ENCODE results near the gene IL17RB. TPM values are rescaled to one million over a fixed set of nuclear protein-coding genes. Genes with fewer than 3 reads are reported as not detected.
A peak's percentile ranks its signal among the peaks of the same experiment; 100 is the strongest.

Gene IL17RB
- total RNA-seq, 2 experiments from 2014 or later: not detected

DNA sequence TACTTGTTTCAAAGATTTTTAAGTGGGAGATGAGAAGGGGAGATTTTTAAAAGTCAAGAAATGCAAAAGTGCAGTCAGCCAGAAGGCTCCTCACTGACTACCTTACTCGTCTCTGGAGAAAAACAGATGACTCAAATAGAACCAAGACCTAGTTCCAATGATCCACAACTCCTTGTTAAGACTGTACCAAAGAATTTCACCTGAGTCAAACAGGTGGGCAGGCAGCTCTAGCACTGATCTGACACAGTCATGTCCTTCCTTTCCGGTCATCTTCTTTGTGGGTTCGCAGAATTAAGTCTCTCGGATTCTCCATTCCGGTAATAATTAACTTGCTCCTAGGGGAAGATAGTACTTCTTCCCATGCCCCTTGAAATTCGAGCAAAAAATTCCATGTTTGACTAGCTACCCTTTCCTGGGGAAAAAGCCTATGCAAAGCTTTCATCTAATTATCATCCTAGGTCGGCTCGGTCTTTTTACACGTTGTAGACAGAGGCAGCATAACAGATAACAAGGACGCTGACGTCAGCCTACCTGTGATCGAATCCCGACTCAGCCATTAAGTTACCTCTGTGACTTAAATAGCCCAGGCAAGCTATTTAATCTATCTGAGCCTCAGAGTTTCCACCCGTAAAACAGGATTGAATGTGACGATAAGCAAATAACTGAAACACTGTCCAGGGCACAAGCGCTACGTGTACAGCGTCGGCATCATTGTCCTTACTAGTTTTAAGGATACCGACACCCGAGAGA, 44.5 kb downstream of the IL17RB start:
- peak overlapping the region; percentile 97 for H3K27ac Mint-ChIP-seq
- H3K27me3 Mint-ChIP-seq: peaks cover 6% of the 10 kb centered on the region
- DNase-seq: peak; percentile 31
- H3K4me3 Mint-ChIP-seq: peak overlapping the region; percentile 91
- H3K36me3 Mint-ChIP-seq: peaks cover 50% of the 10 kb centered on the region
- peaks cover 42% of the 10 kb centered on the region for H3K4me1 Mint-ChIP-seq
- peaks cover 5% of the 10 kb centered on the region for H3K9me3 Mint-ChIP-seq

DNA sequence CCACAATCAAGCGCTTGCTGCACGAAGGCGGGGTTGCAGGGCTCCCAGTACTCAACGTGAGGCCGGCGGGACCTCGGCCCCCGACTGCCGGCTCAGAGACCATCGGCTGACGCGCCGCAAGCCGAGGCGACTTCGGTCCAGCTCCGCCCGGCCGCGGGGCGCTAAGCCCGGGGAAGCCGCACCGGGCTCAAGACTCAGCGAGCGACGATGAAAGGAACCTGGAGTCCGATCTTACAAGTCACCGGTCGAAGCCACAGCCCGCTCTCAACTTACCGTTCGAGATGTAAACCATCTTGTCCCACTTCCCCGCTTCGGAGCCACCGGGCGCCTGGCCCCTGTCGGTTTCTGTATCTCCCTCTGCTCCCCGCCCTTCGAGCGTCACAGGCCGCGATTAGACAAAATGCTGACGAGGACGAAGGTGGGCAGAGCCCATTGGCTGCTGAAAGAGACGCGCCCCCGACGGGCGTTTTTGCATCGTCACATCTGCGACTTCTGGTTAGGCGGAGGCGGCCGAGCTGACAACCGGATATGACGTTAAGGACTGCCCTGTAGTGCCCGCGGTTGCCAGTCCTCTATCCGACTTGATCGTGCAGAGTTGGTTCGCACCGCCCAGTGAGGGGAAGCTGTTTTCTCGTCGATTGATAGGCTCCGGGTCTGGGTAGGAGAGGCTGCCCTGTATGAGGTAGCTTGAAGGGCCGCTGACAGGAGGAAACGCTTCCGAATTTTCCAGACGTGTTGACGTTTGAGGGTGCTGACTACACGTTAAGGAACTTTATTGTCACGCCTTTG, 45.3 kb downstream of the IL17RB start, which contains the start of gene SELENOK:
Gene SELENOK, minus strand, starts transcription at position 363 of the 789 bp plus-strand sequence.
- H3K4me1 Mint-ChIP-seq: peaks cover 41% of the 10 kb centered on the region
- H3K4me3 Mint-ChIP-seq: peak within 1 kb of the TSS; percentile 91
- H3K27ac Mint-ChIP-seq: peak within 1 kb of the TSS; percentile 97
- peaks cover 46% of the 10 kb centered on the region for H3K36me3 Mint-ChIP-seq
- H3K27me3 Mint-ChIP-seq: peaks cover 6% of the 10 kb centered on the region
- DNase-seq: peak; percentile 95
- H3K9me3 Mint-ChIP-seq: peaks cover 5% of the 10 kb centered on the region

DNA sequence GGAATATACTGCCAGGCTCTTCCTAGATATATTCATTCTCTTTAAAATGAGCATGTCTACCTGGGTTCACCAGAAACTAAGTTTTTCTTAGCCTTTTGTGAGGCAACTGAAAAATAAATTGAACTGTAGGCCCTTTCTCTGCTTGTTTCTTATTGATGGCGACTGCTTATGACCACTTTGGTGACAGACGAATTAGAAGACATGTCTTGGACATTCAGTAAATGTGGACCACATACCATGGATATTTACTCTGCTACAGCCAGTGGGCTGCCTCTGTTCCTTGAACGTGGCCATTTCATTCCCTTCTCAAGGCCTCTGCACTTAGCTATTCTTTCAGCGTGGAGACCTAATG, 45.9 kb downstream of the IL17RB start:
- H3K4me3 Mint-ChIP-seq: peak overlapping the region; percentile 91
- peaks cover 35% of the 10 kb centered on the region for H3K4me1 Mint-ChIP-seq
- H3K27me3 Mint-ChIP-seq: peaks cover 11% of the 10 kb centered on the region
- peaks cover 42% of the 10 kb centered on the region for H3K36me3 Mint-ChIP-seq
- H3K9me3 Mint-ChIP-seq: peaks cover 5% of the 10 kb centered on the region
- H3K27ac Mint-ChIP-seq: peak overlapping the region; percentile 97
- no peak for DNase-seq

DNA sequence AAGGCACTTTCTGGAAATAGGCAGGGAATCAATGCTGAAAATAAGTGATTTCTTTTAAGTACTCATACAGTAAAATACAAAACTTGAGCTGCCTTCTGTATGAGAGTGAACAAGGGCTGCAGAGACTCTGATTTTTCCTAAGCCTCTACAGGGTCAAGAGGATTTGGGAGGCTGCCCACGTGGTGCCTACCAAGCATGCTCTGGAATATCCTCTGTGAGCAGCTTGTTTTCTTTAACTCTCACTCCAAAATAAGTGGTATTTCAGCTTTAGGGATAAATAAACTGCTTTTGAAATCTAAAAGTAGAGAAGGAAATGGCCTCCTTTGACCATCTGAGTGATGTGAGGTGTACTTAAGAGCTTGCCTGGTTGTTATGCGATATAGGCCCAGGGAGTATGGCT, 53.4 kb downstream of the IL17RB start:
- no peak overlapping the region for H3K27ac Mint-ChIP-seq
- no peak overlapping the region for H3K4me3 Mint-ChIP-seq
- no peaks in the 10 kb centered on the region for H3K36me3 Mint-ChIP-seq
- H3K27me3 Mint-ChIP-seq: peaks cover 26% of the 10 kb centered on the region
- no peak for DNase-seq
- no peaks in the 10 kb centered on the region for H3K9me3 Mint-ChIP-seq
- no peaks in the 10 kb centered on the region for H3K4me1 Mint-ChIP-seq

DNA sequence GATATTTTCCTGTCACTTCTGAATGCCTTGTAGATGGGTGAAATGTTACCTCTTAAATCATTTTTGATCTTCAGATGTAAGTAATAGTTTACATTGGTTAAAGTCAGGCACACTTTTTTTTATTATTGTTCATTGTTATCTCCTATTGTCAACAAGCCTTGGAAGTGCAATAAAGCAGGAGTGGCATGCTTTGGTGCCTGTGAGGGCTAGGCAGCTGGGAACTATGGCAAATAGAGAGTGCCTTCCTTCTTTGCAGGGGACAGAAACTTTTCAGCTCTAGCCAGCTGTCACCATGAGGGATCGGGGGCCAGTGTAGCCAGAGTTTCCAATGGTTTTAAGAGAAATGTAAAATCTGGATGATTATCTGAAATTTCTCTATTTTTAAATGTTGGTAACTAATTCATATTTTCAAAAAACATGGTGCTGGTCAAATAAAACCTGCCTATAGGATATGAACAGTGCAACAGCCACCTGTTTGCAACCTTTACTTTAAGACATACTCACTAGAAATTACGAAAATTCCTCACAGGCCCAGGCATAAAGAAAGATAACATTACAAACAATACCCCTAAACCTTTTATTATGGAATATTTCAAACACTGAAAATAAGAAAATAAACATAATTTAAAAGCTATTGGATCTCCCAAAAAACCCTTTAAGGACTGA, 54.4 kb downstream of the IL17RB start:
- H3K27me3 Mint-ChIP-seq: peaks cover 32% of the 10 kb centered on the region
- H3K27ac Mint-ChIP-seq: no peak overlapping the region
- H3K4me3 Mint-ChIP-seq: no peak overlapping the region
- no peaks in the 10 kb centered on the region for H3K36me3 Mint-ChIP-seq
- H3K4me1 Mint-ChIP-seq: no peaks in the 10 kb centered on the region
- H3K9me3 Mint-ChIP-seq: no peaks in the 10 kb centered on the region
- DNase-seq: no peak

DNA sequence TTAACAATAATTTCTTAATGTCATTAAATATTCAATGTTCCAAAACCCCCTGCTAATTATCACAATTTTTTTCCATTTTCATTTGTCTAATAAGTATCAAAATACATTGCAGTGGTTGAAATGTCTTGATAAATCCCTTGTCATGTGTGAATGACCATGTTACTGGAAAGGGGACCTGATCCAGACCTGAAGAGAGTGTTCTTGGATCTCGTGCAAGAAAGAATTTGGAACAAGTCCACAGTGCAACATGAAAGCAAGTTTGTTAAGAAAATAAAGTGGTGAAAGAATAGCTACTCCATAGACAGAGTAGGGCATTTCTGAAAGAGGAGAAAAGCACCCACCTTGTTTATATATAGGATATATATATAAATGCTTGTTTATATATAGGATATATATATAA, 55.7 kb downstream of the IL17RB start:
- Mint-ChIP-seq H3K4me3 (no peak overlapping the region), H3K9me3 (no peaks in the 10 kb centered on the region), H3K27me3 (peaks cover 41% of the 10 kb centered on the region)

DNA sequence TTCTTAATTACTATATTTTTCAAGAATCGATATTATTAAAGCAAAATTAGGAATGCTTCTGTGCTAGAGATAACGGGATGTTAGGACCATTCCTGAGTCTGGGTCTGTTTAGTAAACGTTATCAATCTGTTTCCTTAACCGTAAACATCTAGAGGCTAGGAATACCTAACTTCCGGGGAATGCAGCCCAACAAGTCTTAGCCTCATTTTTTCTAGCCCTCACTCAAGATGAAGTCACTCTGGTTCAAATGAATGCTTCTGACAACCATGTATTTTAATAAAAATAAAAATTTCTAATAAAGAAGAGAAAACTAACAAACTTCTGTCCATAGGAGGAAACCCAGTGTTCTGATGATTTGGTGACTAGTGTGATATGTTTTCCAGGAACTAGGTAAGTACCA, 56.3 kb downstream of the IL17RB start:
- no peak overlapping the region for H3K27ac Mint-ChIP-seq
- H3K36me3 Mint-ChIP-seq: peaks cover 2% of the 10 kb centered on the region
- no peaks in the 10 kb centered on the region for H3K4me1 Mint-ChIP-seq
- no peak overlapping the region for H3K4me3 Mint-ChIP-seq
- DNase-seq: no peak
- H3K9me3 Mint-ChIP-seq: no peaks in the 10 kb centered on the region
- peaks cover 40% of the 10 kb centered on the region for H3K27me3 Mint-ChIP-seq

More for the DNA sequence above, 55.7 kb downstream of the IL17RB start:
- Mint-ChIP-seq H3K4me1 (no peaks in the 10 kb centered on the region), H3K27ac (no peak overlapping the region), H3K36me3 (peaks cover 2% of the 10 kb centered on the region)
- DNase-seq: no peak

DNA sequence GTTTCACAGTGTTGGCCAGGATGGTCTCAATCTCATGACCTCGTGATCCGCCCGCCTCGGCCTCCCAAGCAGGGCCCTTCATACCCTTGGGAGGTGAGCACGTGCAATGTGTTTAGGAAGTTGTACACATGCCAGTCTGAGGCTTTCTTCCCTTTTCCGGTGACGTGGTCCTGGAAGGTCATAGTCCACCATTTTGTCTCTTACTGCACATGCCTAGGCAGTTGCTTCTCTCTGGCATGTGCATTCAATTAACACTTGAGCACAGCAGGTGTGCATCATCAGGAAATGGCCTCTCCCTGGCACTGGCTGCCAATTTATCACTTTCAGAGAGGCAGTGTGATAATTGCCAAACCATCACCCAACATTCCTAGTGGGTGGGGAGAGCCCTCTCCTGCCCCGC, 67.0 kb downstream of the IL17RB start:
- H3K27ac Mint-ChIP-seq: no peak overlapping the region
- H3K9me3 Mint-ChIP-seq: no peaks in the 10 kb centered on the region
- H3K27me3 Mint-ChIP-seq: peaks cover 58% of the 10 kb centered on the region
- H3K36me3 Mint-ChIP-seq: no peaks in the 10 kb centered on the region
- DNase-seq: no peak
- H3K4me1 Mint-ChIP-seq: no peaks in the 10 kb centered on the region
- H3K4me3 Mint-ChIP-seq: no peak overlapping the region

Other genes starting within 250 kb of the IL17RB start
- under 1 TPM; 0.08 to 0.10 TPM for gene CHDH, start 149 bp upstream of the IL17RB start, total RNA-seq
- 10 to 100 TPM; 29.8 to 29.9 TPM for gene ACTR8, start 35.6 kb downstream of the IL17RB start, total RNA-seq
- gene SELENOK, start 45.3 kb downstream of the IL17RB start, total RNA-seq: 10 to 100 TPM; 42.2 to 45.3 TPM